ENCODE data around the gene C12orf56.
"Not testable (repeated sequence)": the region's sequence is repeated elsewhere in the genome, so short reads cannot be mapped to it uniquely, and the experiment has no call there.

Gene C12orf56

DNA sequence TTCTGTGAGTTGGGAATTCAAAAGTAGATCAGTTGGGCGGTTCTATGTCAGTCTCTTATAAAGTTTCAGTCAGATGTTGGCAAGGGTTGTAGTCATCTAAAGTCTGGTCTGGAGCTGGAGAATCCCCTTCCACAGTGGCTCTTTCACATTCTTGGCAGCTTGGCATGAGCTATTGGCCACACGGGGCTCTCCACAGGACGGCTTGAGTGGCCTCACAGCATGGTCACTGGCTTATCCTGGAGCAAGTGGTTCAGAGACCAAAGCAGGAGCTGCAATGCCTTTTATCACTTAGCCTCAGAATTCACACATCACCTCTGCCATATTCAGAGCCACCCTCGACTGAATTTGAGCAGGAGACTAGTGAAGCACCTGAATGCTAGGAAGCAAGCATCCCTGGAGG is 161.3 kb downstream of the C12orf56 start:
- no peak for DNase-seq

DNA sequence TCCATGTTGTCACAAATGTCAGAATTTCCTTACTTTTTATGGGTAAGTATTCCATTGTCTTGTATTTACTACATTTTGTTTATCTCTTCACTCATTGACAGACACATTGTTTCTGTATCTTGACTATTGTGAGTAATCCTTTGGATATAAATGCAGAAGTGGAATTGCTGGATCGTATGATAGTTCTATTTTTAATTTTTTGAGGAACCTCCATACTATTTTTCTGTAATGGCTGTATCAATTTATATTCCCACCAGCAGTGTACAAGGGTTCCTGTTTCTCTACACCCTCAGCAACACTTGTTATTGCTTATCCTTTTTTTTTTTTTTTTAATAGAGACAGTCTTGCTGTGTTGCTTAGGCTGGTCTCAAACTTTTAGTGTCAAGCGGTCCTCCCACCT is 164.9 kb downstream of the C12orf56 start:
- no peak for DNase-seq

- DNase-seq: peak; percentile 99
These were observed 168.4 kb downstream of the C12orf56 start, which contains the start of gene KICS2 for GRCh38 chr12:64222009-64222765. Gene KICS2, minus strand, starts transcription at chr12:64222296. Its CDS starts 59 bp downstream, at chr12:64222237.

GRCh38 chr12:64221651-64222008 is 168.9 kb downstream of the C12orf56 start:
- DNase-seq: no peak

DNA sequence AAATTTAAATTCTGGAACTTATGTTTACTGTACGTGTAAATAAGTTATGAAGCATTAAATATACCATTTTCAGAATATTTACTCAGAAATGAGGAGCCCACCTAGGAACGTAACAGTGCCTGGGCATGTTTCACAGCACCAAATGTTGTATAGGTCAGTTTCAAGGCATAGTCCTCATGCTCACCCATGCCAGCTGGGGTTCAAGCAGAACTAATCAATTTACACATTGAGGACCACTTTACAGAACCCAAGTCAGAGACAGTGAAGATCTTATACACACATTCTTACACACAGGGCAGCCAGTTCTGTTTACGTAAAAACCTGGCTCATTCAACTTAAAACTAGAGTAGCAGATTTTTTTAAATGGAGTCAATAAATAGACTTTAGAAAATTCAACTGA is 170.5 kb downstream of the C12orf56 start:
- no peak for DNase-seq

GRCh38 chr12:64219145-64219544 is 171.4 kb downstream of the C12orf56 start:
- no peak for DNase-seq

GRCh38 chr12:64218597-64218996 is 172.0 kb downstream of the C12orf56 start:
- DNase-seq: no peak

- DNase-seq: not testable (repeated sequence)
These were observed 172.9 kb downstream of the C12orf56 start for GRCh38 chr12:64217643-64218042.

DNA sequence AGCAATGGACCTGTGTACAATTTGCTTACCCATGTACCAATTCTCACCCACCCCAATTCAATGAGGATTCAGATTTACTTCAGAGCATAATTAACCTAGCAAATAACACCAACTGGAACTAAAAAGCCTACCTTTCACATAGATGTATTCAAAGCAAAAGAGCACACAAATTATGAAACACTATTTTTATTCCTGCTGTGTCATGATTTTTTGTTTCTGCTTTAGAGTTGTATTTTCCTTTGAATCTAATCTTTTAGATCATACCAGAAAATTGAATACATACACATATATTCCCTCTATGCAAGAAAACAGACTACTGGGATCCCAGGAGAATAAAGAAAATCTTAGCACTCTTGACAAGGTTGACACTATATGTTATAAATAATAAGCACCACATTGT is 174.3 kb downstream of the C12orf56 start:
- no peak for DNase-seq

Measured in retina (tissue), 1 donor.